A204.1 (cell line): Measurements from ENCODE around the gene ERICH4.
A peak's percentile ranks its signal among the peaks of the same experiment; 100 is the strongest.
"Not testable (repeated sequence)": the region's sequence is repeated elsewhere in the genome, so short reads cannot be mapped to it uniquely, and the experiment has no call there.

Experiments used
- FAIRE-seq: peaks from 2 replicates; lab custom pipeline; 2012; peaks lifted over from hg19 to GRCh38; lab: Jason Lieb, UNC

Gene ERICH4, protein sequence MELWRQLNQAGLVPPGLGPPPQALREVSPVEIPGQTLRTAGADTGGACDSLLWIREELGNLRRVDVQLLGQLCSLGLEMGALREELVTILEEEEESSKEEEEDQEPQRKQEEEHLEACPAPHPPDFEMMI

DNA sequence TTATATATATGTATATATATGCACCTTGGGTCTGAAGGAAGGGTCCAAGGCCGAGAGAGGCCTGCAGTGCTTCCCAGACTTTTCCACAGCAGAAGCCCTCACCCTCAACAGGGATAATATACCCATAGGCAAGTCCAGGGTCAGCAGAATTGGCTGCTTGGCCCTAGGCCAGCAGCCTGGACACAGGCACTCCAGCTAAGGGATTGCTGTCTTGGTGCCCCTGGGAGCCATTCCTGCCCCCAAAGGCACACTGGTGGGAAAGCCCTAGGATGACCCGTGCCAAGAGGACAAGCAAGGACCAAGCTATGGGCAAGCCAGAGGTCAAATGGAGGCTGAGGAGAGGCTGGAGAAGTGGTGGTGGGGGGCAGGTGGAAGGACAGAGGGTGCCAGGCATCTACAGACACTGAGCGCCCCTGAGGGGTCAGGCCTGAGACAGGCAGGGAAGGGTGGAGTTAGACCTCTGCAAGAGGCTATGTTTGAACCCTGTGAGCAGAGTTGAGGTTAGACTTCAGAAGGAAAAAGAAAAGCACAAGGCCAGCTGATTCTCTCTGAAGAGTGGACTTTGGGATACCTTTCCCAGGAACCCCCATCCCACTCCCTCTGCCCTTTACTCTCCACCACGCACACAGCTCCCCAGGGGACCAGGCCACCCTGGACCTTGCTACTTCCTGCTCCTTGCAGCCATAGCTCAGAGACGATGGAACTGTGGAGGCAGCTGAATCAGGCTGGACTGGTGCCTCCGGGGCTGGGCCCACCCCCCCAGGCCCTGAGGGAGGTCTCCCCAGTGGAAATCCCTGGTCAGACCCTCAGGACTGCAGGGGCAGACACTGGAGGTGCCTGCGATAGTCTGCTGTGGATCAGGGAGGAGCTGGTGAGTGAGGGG, at the start of gene ERICH4:
ERICH4 (plus strand) TSS at position 684 of the 883 bp plus-strand sequence; CDS start at position 698, 14 bp downstream.
- no peak for FAIRE-seq

DNA sequence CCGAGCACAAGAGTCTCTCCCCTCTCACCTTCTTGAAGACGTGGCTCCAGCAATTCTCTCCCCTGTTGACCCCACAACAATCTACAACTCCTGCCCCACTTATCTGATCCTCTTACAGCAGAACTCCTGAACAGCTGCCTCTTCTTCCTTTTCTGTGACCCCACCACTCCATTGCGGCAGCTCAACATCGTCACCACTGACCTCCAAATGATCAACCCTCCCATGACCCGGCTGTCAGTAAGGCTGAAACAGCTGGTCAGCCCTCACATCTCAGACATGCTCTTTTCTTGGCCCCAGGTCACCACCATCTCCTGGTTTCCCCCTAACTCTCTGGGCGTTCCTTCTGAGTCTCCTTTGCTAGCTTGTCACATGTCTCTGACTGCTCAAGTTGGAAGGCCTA, 47.6 kb upstream of the ERICH4 start:
- FAIRE-seq = no peak

DNA sequence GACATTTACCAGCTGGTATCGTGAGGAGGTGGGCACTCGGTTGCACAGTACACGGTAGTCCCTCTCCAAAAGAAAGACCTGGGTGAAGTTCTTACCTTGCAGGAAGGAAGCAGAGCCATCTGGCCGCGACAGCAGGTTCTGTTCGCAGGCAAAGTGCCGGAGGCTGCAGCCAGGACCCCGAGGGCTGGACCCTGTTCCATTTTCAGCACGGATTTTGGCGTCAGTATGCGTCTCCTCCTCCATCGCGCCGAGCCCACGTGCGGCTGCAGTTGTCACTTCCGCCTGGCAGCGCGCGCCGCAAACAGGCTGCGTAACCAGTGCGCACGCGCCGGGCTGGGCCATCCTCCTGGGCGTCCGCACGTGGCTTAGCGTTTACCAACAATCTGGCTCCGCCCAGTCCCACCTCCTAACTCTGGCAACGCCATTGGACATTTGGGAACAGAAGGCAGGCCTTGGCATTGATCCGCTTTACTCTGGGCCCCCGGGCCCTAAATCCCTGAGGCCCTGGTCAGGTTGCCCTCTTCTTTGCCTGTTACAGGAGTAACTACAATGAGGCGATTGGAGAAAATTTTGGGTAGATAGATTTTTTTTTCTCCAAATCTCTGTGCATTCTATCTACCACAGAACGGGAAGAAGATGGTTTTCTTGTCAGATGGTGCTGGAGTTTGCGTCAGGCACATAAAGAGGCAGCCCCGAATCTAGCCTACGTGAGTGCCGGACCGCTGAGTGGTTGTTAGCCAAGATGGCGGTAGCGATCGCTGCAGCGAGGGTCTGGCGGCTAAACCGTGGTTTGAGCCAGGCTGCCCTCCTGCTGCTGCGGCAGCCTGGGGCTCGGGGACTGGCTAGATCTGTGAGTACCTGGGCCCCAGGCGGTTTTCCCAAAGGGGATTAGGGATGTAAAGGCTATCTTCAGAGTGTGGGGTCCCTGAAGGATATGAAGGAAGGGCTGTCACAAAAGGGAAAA, 45.6 kb upstream of the ERICH4 start, which contains the start of the genes BCKDHA and EXOSC5:
BCKDHA (plus strand) TSS at position 733 of the 964 bp plus-strand sequence; CDS start at position 743, 10 bp downstream.
EXOSC5 (minus strand) TSS at position 274 of the 964 bp plus-strand sequence; CDS start at position 243, 31 bp downstream.
- peak; percentile 98 for FAIRE-seq

DNA sequence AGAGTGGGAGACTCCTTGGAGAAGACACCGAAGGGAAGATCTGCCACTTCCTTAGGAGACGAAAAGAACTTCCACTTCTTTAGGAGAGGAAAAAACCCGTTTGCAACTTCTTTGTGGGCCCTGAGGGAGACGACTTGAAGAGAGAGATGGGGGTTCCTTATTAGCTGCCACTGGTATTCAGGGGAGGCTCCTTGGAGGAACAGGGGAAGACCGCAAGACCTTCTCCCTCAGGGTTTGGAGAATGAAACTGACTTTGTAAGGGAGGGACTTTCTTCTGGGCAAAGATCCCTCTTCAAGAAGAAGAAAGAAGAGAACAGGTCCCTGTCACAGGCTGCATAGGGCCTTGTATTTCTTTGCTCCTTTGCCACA, 44.9 kb upstream of the ERICH4 start:
- FAIRE-seq = no peak

DNA sequence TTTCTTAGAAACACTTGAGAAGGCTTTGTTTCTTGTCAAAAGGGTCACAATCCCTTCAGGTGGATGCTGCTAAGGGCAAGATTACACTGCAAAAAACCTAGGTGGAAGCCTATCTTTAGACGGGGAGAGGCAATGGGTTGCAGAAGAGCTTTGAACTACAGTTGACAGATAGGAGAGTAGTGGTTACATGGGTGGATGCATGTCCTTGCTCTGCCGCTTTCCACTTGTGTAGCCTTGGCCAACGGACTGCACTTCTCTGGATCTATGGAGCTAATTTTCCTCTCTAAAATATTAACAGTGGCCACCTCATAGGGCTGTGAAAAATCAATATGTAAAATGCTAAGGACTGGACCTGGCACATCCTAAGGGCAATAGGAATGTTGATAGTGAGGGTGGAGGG, 44.4 kb upstream of the ERICH4 start:
- FAIRE-seq = no peak

DNA sequence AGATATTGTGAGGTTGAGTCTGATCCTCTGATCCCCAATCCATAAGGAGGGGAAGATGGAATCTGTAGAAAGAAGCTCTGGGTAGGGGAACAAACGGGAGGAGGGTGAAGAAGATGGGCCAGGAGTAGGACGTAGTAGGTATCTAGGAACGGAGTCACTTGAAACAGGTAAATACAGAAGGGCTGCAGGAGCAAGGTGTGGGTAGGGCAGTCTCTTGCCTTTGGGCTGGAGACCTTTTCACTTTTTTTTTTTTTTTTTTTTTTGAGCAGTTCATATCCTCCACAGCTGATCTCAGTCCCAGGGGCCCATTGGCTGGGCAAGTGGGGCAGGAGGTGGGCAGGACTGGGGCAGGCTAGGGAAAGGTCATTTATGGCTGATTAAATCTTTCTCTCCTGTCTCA, 43.9 kb upstream of the ERICH4 start:
- no peak for FAIRE-seq

DNA sequence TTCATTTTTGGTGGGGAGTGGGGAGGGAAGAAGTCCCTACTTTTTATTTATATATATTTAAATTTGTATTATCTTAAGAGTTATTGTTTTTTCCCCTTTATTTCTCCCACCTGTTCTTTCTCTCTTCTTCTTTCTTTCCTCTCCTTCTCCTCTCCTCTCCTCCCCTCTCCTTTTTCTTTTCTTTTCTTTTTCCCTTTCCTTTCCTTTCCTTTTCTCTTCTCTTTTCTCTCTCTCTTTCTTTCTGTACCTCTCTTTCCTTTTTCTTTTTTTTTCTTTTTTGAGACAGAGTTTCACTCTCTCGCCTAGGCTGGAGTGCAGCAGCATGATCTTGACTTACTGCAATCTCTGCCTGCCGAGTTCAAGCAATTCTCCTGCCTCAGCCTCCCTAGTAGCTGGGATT, 43.4 kb upstream of the ERICH4 start:
- FAIRE-seq = no peak

DNA sequence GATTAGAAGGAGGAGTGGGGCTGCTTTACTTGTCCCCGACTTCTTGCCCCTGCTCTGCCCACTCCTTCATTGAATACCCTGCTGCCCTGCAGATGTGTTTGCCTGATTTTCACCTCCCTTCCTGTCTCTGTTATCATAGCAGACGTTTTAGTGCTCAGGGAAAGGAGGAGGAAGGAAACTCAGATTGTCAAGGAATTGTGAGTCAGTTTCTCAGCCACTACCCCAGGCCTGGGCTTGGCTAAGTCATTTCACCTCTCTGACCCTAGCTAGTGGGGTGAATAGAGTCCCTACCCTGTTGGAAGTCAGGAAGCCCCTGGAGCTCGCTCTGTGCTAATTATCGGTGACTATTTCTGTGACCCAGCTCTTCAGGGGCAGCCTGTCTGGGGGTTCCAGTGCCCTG, 41.5 kb upstream of the ERICH4 start:
- no peak for FAIRE-seq

DNA sequence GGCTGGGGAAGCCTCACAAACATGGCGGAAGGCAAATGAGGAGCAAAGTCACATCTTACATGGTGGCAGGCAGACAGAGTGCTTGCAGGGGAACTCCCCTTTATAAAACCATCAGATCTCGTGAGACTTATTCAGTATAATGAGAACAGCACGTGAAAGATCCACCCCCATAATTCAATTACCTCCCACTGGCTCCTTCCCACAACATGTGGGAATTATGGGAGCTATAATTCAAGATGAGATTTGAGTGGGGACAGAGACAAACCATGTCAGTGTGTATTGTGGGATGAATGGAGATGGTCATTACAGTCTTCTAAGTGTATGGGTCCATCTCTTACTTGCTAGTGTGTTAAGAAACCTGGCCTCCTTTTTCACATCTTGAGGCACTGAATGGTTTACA, 40.9 kb upstream of the ERICH4 start:
- no peak for FAIRE-seq

DNA sequence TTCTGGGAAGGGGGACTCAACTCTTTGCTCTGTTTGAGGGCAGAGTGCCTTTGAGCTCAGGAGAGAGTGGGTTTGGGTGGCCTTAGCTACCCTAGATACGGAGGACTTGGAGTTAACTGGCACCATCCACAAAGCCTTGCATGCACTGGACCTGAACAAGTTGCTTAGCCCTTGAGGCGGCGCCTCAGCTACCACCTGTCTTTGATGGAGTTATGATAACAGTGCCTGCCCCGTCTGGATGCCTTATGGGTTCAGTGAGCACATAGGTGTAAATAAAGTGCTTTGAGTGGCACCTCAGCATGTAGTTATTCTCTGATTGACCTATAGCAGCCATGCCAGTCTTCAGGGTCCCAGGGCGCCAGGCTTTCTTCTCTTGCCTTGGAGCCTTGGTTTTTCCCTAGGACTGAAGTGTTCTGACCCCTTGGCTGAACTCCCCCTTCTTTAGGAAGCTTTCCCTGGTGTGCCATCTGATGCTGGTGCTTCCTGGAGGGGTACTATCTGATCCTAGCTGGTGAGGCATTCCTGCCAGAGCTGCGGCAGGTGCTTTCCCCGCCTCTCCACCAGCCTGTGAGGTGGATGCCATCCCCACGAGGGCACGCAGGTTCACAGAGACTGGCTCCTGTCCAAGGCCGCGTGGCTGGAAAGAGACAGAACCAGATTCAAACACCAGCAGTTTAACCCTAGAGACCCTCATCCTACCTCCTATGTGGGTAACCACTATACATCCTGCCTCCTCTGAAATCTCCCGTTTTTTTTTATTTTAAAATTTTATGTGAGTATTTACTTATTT, 39.6 kb upstream of the ERICH4 start:
- FAIRE-seq = no peak

DNA sequence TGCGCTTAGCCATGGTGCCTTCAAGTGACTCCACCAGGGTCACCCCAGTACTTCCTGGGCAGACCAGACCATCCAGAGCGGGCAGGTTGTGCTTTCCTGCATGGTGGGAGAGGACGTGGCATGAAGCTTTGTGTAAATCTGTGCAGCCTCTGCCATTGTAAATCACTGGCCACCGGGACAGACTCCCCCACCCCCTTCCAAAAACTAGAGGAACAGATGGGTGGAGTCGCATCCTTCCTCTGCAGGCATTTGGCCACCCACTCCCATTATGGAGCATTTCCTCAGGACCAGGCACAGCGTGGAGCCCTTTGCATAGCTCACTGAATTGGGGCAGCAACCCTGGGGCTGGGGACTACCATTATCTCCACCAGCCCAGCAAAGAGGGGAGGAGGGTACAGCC, 37.2 kb upstream of the ERICH4 start:
- no peak for FAIRE-seq

DNA sequence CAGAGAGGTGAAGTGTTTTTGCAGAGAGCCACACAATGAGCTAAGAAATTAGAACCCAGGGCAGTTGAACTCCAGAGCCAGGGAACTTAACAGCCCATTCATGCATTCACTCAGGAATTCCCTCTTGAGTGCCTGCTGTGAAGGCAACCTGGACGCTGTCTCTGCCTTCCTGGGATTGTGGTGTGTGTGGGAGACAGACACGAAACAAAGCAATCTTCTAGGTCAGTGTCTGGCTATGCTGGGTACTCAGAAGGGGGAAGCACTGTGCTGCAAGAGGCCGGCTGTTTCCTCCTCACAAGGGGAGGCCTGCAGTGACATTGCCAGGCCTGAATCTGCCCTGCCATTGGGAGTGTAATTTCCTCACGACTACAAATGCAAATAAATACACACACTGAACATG, 35.7 kb upstream of the ERICH4 start:
- no peak for FAIRE-seq

DNA sequence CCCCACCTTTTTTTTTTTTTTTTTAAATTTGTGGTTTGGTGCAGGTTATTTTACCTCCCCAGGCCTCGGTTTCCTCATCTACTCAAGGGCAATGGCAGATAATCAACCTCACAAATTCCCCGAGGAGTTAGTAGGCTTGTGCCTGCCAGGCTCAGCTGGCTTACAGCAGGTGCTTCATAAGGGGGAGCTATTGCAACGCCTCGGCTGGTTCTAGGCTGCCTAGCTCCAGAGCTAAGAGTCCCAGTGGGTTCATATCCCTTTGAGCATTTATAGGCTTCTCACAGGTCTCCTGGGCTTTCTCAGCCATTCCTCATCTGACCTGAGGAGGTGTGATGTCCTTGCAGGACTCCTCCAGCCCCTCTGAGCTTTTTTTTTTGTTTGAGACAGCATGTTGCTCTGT, 34.7 kb upstream of the ERICH4 start:
- FAIRE-seq = no peak

DNA sequence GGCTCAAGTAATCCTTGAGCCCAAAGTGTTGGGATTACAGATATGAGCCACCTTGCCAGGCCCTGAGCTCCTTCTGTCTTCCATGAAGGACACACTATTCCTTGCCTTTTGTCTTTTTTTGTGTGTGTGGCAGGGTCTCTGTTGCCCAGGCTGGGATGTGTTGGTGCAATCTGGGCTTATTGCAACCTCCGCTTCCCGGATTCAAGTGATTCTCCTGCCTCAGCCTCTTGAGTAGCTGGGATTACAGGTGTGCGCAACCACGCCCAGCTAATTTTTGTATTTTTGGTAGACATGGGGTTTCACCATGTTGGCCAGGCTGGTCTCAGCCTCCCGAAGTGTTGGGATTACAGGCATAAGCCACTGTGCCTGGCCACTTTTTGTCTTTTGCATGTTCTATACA, 34.1 kb upstream of the ERICH4 start:
- not testable (repeated sequence) for FAIRE-seq

DNA sequence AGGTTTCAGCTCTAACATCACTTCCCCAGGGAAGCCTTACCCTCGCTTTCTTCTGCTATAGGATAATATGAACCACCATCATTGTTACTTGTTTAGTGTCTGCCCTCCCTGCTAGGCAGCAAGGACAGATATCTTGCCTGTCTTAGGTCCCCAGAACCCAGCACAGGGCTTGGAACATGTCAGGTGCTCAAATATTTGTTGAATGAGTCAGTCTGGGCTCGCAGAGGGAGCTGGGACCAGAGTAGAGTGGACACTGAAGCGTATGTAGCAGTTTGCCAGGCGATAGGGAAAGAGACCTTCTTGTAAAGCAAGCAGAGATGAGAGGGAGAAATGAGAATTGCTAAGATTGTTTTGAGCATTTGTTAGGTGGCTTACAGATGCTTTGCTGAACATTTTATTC, 33.7 kb upstream of the ERICH4 start:
- no peak for FAIRE-seq

DNA sequence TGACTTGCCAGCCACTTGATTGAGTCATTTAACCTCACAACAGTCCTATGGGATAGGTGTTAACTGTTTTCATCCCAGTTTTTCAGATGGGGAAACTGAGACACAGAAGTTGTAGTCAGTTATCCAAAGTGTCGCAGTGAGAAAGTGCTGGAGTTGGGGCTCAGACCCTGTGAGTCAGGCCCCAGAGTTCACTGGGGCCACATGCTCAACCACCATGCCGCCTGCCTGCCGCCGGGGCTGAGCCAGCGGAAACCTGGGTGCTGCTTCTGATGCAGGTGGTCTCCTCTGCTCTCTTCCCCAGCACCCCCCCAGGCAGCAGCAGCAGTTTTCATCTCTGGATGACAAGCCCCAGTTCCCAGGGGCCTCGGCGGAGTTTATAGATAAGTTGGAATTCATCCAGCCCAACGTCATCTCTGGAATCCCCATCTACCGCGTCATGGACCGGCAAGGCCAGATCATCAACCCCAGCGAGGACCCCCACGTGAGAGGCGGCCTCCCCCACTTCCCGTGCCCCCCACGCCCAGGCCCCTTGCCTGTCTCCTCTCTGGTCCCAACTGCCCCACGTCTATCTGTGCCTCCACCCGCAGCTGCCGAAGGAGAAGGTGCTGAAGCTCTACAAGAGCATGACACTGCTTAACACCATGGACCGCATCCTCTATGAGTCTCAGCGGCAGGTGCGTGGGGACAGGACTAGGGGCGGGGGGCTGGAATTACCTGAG, 32.5 kb upstream of the ERICH4 start:
- FAIRE-seq = no peak

DNA sequence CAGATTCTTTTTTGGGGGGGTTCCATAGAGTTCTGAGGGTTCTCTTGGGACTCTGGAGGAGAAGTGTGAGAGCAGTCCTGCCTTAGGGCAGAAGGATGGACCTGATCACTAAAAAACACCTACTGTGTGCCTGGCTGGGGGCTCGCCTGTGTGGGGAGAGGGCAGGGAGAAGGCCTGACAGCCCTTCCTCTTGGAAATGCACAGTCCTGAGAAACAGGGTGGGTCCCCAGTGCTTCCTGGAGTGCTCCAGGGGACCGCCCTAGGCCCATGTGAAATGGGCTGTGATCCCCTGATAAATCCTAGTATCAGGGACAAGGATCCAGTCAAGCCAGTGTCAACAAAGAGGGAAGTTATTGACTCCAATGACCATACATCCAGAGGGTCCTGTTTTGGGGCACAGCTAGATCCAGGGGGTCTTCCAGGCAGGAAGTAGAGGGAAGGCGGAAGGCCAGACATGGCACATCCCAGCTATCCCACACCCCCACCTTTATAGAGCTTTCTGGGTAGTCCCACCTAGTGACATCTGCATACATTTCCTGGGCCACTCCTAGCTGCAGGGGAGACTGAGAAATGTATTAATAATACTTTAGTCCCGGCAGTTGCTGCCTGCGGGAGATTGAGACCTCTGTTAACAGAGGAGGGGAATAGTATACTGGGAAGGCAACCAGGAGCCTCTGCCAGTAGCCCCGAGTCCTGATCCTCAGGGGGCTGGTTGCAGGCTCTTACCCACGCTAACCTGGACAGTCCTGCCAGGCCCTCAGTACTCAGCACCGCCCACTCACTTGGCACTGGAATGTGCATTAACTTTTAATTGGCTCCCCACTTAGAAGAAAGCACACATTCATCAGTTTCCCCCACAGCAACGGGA, 31.6 kb upstream of the ERICH4 start:
- no peak for FAIRE-seq

DNA sequence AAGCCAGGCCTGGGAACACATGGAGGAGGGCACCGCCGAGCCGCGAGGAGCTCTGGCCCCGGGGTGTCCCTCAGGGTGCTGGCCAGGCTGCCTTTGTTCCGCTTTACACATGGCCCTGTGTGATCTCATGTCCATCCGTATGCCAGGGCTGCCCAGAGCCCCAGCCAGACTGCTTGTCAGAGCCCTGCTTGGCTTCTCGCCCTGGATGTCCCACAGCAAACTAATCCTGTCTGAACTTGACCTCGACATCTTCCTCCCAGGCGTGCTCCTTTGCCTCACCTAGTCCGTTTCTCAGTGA, 31.0 kb upstream of the ERICH4 start:
- no peak for FAIRE-seq

DNA sequence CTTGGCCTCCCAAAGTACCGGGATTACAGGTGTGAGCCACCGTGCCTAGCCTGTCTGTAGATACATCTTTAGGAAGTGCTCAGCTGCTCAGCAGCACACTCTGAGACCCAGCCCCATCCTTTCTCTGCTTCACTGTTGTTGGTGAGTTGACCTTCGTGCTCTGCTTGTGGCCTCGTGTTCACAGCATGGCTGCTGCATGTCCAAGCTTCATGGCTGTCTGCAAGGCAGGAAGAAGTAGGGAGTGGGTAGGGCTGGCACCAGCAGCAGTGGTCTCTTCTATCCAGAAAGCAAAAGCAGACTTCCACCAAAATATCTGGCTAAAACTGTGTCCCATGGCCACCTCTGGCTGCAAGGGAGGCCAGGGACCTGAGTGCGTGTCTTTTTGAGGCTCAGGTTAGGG, 30.0 kb upstream of the ERICH4 start:
- FAIRE-seq = no peak

DNA sequence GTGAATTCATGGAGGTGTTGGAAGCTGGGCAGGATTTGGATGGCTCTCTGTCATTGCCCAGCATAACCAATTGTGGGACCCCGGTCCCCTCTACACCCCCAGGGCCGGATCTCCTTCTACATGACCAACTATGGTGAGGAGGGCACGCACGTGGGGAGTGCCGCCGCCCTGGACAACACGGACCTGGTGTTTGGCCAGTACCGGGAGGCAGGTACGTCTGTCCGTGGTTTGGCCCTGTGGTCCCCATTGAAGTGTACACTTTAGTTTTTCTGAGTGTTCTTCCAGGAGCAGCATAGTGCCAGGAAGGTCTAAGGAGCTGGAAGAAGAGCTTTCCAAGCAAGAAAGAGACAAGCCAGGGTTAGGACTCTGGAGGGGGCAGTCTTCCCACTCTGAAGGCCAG, 29.0 kb upstream of the ERICH4 start:
- FAIRE-seq = no peak
